GM18858 (cell line): ENCODE measurements around the gene CCDC192.
"Not testable (repeated sequence)": the region's sequence is repeated elsewhere in the genome, so short reads cannot be mapped to it uniquely, and the experiment has no call there.

Experiments
- ATAC-seq: cut with Tn5 transposase; IDR thresholded peaks from one replicate; pipeline ENCODE4 v1.9.1; 2021; ENCODE audit not compliant: unreplicated experiment

The CCDC192 gene

GRCh38 chr5:127839496-127840197 is 136.5 kb downstream of the CCDC192 start:
- ATAC-seq, result peak; percentile 44

- ATAC-seq, result peak; percentile 70
These were observed 137.0 kb downstream of the CCDC192 start for GRCh38 chr5:127840198-127840524.

GRCh38 chr5:127840809-127841208 is 137.6 kb downstream of the CCDC192 start:
- ATAC-seq, result no peak

GRCh38 chr5:127844581-127845021 is 141.4 kb downstream of the CCDC192 start:
- ATAC-seq, result no peak

- ATAC-seq, result no peak
These were observed 143.7 kb downstream of the CCDC192 start for GRCh38 chr5:127846884-127847283.

- ATAC-seq, result not testable (repeated sequence)
These were observed 144.4 kb downstream of the CCDC192 start for GRCh38 chr5:127847641-127848040.

GRCh38 chr5:127848098-127848497 is 144.9 kb downstream of the CCDC192 start:
- no peak for ATAC-seq

GRCh38 chr5:127849408-127849807 is 146.2 kb downstream of the CCDC192 start:
- no peak for ATAC-seq

- no peak for ATAC-seq
These were observed 146.7 kb downstream of the CCDC192 start for GRCh38 chr5:127849891-127850290.

- ATAC-seq, result no peak
These were observed 148.8 kb downstream of the CCDC192 start for GRCh38 chr5:127851964-127852363.

- ATAC-seq, result no peak
These were observed 151.3 kb downstream of the CCDC192 start for GRCh38 chr5:127854520-127854919.

- ATAC-seq, result peak; percentile 77
These were observed 153.1 kb downstream of the CCDC192 start for GRCh38 chr5:127856292-127856691.

GRCh38 chr5:127858116-127858784 is 155.1 kb downstream of the CCDC192 start:
- ATAC-seq, result no peak

- ATAC-seq, result no peak
These were observed 157.1 kb downstream of the CCDC192 start for GRCh38 chr5:127860291-127860690.

GRCh38 chr5:127863161-127863560 is 160.0 kb downstream of the CCDC192 start:
- ATAC-seq, result no peak

GRCh38 chr5:127863610-127864395 is 160.6 kb downstream of the CCDC192 start:
- ATAC-seq, result no peak

- no peak for ATAC-seq
These were observed 161.3 kb downstream of the CCDC192 start for GRCh38 chr5:127864511-127864910.

- no peak for ATAC-seq
These were observed 162.1 kb downstream of the CCDC192 start for GRCh38 chr5:127865273-127865672.

- ATAC-seq, result peak; percentile 44
These were observed 164.0 kb downstream of the CCDC192 start for GRCh38 chr5:127867022-127867783.

GRCh38 chr5:127870914-127871313 is 167.7 kb downstream of the CCDC192 start:
- ATAC-seq, result peak; percentile 39

GRCh38 chr5:127871503-127872153 is 168.4 kb downstream of the CCDC192 start:
- no peak for ATAC-seq
